Testis (tissue), 3 donors: ENCODE data around the gene S100A9. TPM values are rescaled to one million over a fixed set of nuclear protein-coding genes. Genes with fewer than 3 reads are reported as not detected.

Source experiments
- DNase-seq: peaks from one replicate; pipeline ENCODE4 v3.0.0-alpha.2; 2019
- H3K27ac ChIP-seq, 2 donors: fragments of 200-600 bp; sonication (generic); one replicate each; pipeline ENCODE4 v1.5.1; 2019
- H3K27me3 ChIP-seq: fragments of 200-600 bp; sonication (generic); one replicate; pipeline ENCODE4 v1.5.1; 2019
- H3K36me3 ChIP-seq: fragments of 200-600 bp; sonication (generic); one replicate; pipeline ENCODE4 v1.5.1; 2017; ENCODE audit warnings: low read depth; ENCODE audit errors: missing control alignments
- H3K4me1 ChIP-seq: fragments of 200-600 bp; sonication (generic); one replicate; pipeline ENCODE4 v1.5.1; 2019
- H3K4me3 ChIP-seq, 2 donors: fragments of 200-600 bp; sonication (generic); one replicate each; pipeline ENCODE4 v1.5.1; 2017 to 2019
- H3K9me3 ChIP-seq: fragments of 200-600 bp; sonication (generic); one replicate; pipeline ENCODE4 v1.5.1; 2017
- CTCF ChIP-seq, 3 experiments: fragments of 450-650 bp in 2 of 3; fragments of 200-600 bp in 1 of 3; sonication (generic) in 1 of 3; IDR thresholded peaks; one replicate each; pipeline ENCODE4 v1.5.1; 2016 to 2019; ENCODE audit warnings: antibody characterized with exemption in 3 of 3, mild to moderate bottlenecking in 2 of 3, moderate library complexity in 1 of 3
- POLR2A ChIP-seq: fragments of 450-650 bp; IDR thresholded peaks from one replicate; pipeline ENCODE4 v1.6.1; 2017; ENCODE audit warnings: antibody characterized with exemption, mild to moderate bottlenecking, moderate library complexity
- WGBS, 2 donors: methylation state at CpG; one replicate each; pipeline ENCODE4 v1.1.5; 2018; 5-methylcytosine and 5-hydroxymethylcytosine counted together
- intact Hi-C: fragments of 100-400 bp; cut with DNase I; formaldehyde crosslinking; loops from one replicate; pipeline ENCODE4 v1.15.1; 2023; ENCODE audit warnings: low total_unique reads
- polyA plus RNA-seq: library from polyadenylated mRNA; stranded (reverse); fragments of 350-450 nt; fragmentation: Illumina TruSeq; extraction: RNeasy Lipid Tissue Mini Kit (QIAGEN cat#74804); gene quantifications from one replicate; pipeline ENCODE4 v1.2.3, GENCODE V29; 2014; ENCODE audit warnings: low read depth, low replicate concordance; ENCODE audit not compliant: insufficient read depth
- total RNA-seq, 2 donors: library from RNA; depleted of rRNA; stranded (reverse); fragments of >200 nt; gene quantifications; one replicate each; pipeline ENCODE4 v1.2.3, GENCODE V29; 2016

S100A9 gene
- total and polyA plus RNA-seq, 3 donors from 2014 or later, result 4.6 to 36.6 (median 10.7) TPM

- H3K27me3 ChIP-seq, result no peaks in the 10 kb centered on the region
- no peak overlapping the region for H3K4me3 ChIP-seq
- intact Hi-C loops, result no loop called here
- no peaks in the 10 kb centered on the region for H3K9me3 ChIP-seq
- H3K4me1 ChIP-seq, result no peaks in the 10 kb centered on the region
- no peaks in the 10 kb centered on the region for H3K36me3 ChIP-seq
- TF ChIP-seq CTCF (IDR thresholded peaks at IDR 0.05) (no peak), POLR2A (no peak)
- no peak for DNase-seq
- no peak overlapping the region for H3K27ac ChIP-seq
Measured at GRCh38 chr1:153364156-153364555, 6.5 kb downstream of the S100A9 start.

GRCh38 chr1:153364766-153365666, 7.4 kb downstream of the S100A9 start:
- intact Hi-C loops, result no loop called here
- Histone ChIP-seq H3K27me3 (no peaks in the 10 kb centered on the region), H3K27ac (no peak overlapping the region), H3K9me3 (no peaks in the 10 kb centered on the region), H3K36me3 (no peaks in the 10 kb centered on the region), H3K4me1 (no peaks in the 10 kb centered on the region), H3K4me3 (no peak overlapping the region)
- TF ChIP-seq CTCF (IDR thresholded peaks at IDR 0.05), result no peak
- TF ChIP-seq POLR2A, result no peak
- no peak for DNase-seq
- WGBS, 2 donors, result 78 to 88% methylated on average over 12 of the region's 12 CpGs

GRCh38 chr1:153365696-153366095, 8.0 kb downstream of the S100A9 start:
- WGBS, 2 donors, result 69 to 80% methylated on average over 8 of the region's 8 CpGs
- no peaks in the 10 kb centered on the region for H3K27me3 ChIP-seq
- TF ChIP-seq CTCF (IDR thresholded peaks at IDR 0.05) (no peak), POLR2A (no peak)
- no peak overlapping the region for H3K27ac ChIP-seq
- no peak overlapping the region for H3K4me3 ChIP-seq
- H3K36me3 ChIP-seq, result no peaks in the 10 kb centered on the region
- H3K4me1 ChIP-seq, result no peaks in the 10 kb centered on the region
- no peak for DNase-seq
- H3K9me3 ChIP-seq, result no peaks in the 10 kb centered on the region
- intact Hi-C loops, result no loop called here

- intact Hi-C loops, result no loop called here
- WGBS, 2 donors, result 80 to 86% methylated on average over 6 of the region's 6 CpGs
- no peaks in the 10 kb centered on the region for H3K27me3 ChIP-seq
- H3K27ac ChIP-seq, result no peak overlapping the region
- H3K9me3 ChIP-seq, result no peaks in the 10 kb centered on the region
- H3K4me3 ChIP-seq, result no peak overlapping the region
- DNase-seq, result no peak
- no peaks in the 10 kb centered on the region for H3K4me1 ChIP-seq
- no peak for TF ChIP-seq CTCF (IDR thresholded peaks at IDR 0.05)
- TF ChIP-seq POLR2A, result no peak
- no peaks in the 10 kb centered on the region for H3K36me3 ChIP-seq
Measured at GRCh38 chr1:153366261-153366660, 8.6 kb downstream of the S100A9 start.

GRCh38 chr1:153367090-153367489, 9.4 kb downstream of the S100A9 start:
- H3K9me3 ChIP-seq, result no peaks in the 10 kb centered on the region
- intact Hi-C loops, result no loop called here
- H3K4me1 ChIP-seq, result no peaks in the 10 kb centered on the region
- no peak overlapping the region for H3K4me3 ChIP-seq
- H3K27me3 ChIP-seq, result no peaks in the 10 kb centered on the region
- no peak for TF ChIP-seq CTCF (IDR thresholded peaks at IDR 0.05)
- no peak for TF ChIP-seq POLR2A
- 62 to 70% methylated on average over 2 of the region's 2 CpGs for WGBS, 2 donors
- H3K27ac ChIP-seq, result no peak overlapping the region
- no peak for DNase-seq
- no peaks in the 10 kb centered on the region for H3K36me3 ChIP-seq
